AG04449 (cell line): ENCODE results near the gene TFPT.
"Not testable (repeated sequence)": the region's sequence is repeated elsewhere in the genome, so short reads cannot be mapped to it uniquely, and the experiment has no call there.

Source experiments
- CTCF ChIA-PET: fragments of 350-600 bp; formaldehyde crosslinking; extraction: SDS; loops from one replicate; lab custom pipeline; 2021; ENCODE audit warnings: antibody characterized with exemption; lab: Yijun Ruan, JAX
- POLR2A ChIA-PET: fragments of 400-600, 350-600 bp; formaldehyde crosslinking; extraction: SDS; loops from one replicate; lab custom pipeline; 2020; ENCODE audit warnings: antibody characterized with exemption, inconsistent platforms; lab: Yijun Ruan, JAX
- DNase-seq: peaks from one replicate; pipeline ENCODE4 v3.0.0-alpha.2; 2010; ENCODE audit warnings: low read depth, low spot score
- H3K4me3 ChIP-seq: 2 replicates; pipeline ENCODE4 v1.5.1; 2011; ENCODE audit warnings: low read depth, mild to moderate bottlenecking, control low read depth, low read length
- TF ChIP-seq, protein P1 (sequence below): IDR thresholded peaks from one replicate; pipeline ENCODE4 v1.5.1; 2011; ENCODE audit warnings: mild to moderate bottlenecking, moderate library complexity, low read length, control low read depth, inconsistent platforms; ENCODE audit not compliant: insufficient read depth; ENCODE audit errors: missing control alignments

Gene TFPT

GRCh38 chr19:54096617-54097106, 18.8 kb downstream of the TFPT start:
- CTCF ChIA-PET, result interaction anchor here (0.6 to 1.9 kb wide), 8 partner anchors 10 to 324 kb away, joined by 3 to 9 read pairs (median 3); no protein-coding TSS in a partner anchor
- peak overlapping the region; percentile 46 for H3K4me3 ChIP-seq
- DNase-seq, result no peak
- TF ChIP-seq, protein P1, sequence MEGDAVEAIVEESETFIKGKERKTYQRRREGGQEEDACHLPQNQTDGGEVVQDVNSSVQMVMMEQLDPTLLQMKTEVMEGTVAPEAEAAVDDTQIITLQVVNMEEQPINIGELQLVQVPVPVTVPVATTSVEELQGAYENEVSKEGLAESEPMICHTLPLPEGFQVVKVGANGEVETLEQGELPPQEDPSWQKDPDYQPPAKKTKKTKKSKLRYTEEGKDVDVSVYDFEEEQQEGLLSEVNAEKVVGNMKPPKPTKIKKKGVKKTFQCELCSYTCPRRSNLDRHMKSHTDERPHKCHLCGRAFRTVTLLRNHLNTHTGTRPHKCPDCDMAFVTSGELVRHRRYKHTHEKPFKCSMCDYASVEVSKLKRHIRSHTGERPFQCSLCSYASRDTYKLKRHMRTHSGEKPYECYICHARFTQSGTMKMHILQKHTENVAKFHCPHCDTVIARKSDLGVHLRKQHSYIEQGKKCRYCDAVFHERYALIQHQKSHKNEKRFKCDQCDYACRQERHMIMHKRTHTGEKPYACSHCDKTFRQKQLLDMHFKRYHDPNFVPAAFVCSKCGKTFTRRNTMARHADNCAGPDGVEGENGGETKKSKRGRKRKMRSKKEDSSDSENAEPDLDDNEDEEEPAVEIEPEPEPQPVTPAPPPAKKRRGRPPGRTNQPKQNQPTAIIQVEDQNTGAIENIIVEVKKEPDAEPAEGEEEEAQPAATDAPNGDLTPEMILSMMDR, result peak; percentile 55
- POLR2A ChIA-PET, result no interaction called here

DNA sequence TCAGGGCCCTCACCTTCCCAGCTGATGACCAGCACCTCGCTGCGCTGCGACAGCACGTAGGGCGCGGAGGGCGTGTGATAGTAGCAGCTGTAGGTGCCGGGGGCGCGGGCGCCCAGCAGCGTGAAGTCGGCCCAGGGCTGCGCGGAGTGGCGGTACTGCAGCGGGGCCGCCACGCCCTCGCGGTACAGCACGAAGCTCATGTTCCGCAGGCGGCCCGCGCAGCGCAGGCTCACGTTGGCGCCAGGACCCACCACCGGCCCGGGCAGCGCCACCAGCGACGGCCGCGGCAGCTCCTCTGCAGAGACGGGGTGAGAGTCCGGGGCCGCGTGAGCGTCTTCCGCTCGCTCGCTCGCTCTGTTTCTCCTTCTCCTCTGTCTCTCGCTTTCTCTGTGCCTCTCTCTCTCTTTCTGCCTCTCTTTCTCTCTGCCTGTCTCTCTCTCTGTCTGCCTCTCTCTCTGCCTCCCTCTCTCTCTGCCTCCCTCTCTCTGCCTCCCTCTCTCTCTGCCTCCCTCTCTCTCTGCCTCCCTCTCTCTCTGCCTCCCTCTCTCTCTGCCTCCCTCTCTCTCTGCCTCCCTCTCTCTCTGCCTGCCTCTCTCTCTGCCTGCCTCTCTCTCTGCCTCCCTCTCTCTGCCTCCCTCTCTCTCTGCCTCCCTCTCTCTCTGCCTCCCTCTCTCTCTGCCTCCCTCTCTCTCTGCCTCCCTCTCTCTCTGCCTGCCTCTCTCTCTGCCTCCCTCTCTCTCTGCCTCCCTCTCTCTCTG, 19.4 kb downstream of the TFPT start:
- CTCF ChIA-PET, result interaction anchor here (1.0 to 2.1 kb wide), 5 partner anchors 41 to 303 kb away, joined by 3 to 9 read pairs (median 3); partner anchors contain the start of gene CNOT3
- DNase-seq, POLR2A ChIA-PET: not testable (repeated sequence)
- peak overlapping the region; percentile 51 for H3K4me3 ChIP-seq

GRCh38 chr19:54095136-54095858, 20.2 kb downstream of the TFPT start:
- DNase-seq, result no peak
- ChIA-PET POLR2A (no interaction called here), CTCF (interaction anchor here (0.7 to 2.1 kb wide), 5 partner anchors 13 to 303 kb away, joined by 3 to 9 read pairs (median 3); partner anchors contain the start of gene CNOT3)
- H3K4me3 ChIP-seq, result peak overlapping the region; percentile 51
- TF ChIP-seq, protein P1, result no peak

GRCh38 chr19:54094426-54095000, 20.9 kb downstream of the TFPT start:
- TF ChIP-seq, protein P1, result no peak
- ChIA-PET CTCF (interaction anchor here (0.7 to 2.1 kb wide), 3 partner anchors 13 to 296 kb away, joined by 3 to 5 read pairs (median 3); no protein-coding TSS in a partner anchor), POLR2A (no interaction called here)
- H3K4me3 ChIP-seq, result no peak overlapping the region
- no peak for DNase-seq

DNA sequence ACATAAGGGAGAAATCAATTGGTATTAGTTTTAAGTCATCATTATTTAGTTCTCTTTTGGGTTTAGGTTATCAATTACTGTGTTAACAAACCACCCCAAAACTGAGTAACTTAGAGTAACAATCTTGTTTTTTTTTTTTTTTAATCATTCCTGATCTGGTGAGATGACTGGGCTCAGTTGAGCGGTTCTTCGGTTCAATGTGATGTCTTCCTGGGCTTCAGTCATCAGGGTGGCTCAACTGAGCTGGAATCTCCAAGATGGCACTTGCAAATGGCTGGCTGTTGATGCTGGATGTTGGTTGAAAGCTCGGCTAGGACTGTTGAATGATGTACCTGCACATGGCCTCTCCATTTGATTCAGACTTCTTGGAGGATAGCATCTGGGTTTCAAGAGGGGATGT, 31.0 kb downstream of the TFPT start:
- ChIA-PET POLR2A (no interaction called here), CTCF (interaction anchor here (1.2 kb wide), 1 partner anchor 292 kb away, joined by 5 read pairs; no protein-coding TSS in a partner anchor)
- DNase-seq, result no peak
- H3K4me3 ChIP-seq, result no peak overlapping the region
- TF ChIP-seq, protein P1, result no peak

GRCh38 chr19:54081032-54081431, 34.4 kb downstream of the TFPT start, which contains the start of gene TARM1:
TSS of gene TARM1 (minus strand) at chr19:54081365. CDS start at chr19:54081340, 25 bp downstream.
- POLR2A ChIA-PET, result no interaction called here
- CTCF ChIA-PET, result no interaction called here
- no peak for DNase-seq
- no peak within 1 kb of the TSS for H3K4me3 ChIP-seq
- TF ChIP-seq, protein P1, result no peak
